AG10803 (cell line): ENCODE results near the gene FBXL22.

Source experiments
- DNase-seq: peaks from one replicate; pipeline ENCODE4 v3.0.0; 2010; ENCODE audit warnings: low read depth
- H3K4me3 ChIP-seq: 2 replicates; pipeline ENCODE4 v1.5.1; 2011; ENCODE audit warnings: mild to moderate bottlenecking, low read length, control low read depth
- CTCF ChIP-seq: conservative IDR thresholded peaks from 2 replicates; pipeline ENCODE4 v1.5.1; 2011; ENCODE audit warnings: mild to moderate bottlenecking, low read length, control low read depth, inconsistent platforms

The FBXL22 gene

GRCh38 chr15:63636518-63637061 lies 39.4 kb downstream of the FBXL22 start:
- no peak overlapping the region for H3K4me3 ChIP-seq
- DNase-seq: no peak
- no peak for TF ChIP-seq CTCF

DNA sequence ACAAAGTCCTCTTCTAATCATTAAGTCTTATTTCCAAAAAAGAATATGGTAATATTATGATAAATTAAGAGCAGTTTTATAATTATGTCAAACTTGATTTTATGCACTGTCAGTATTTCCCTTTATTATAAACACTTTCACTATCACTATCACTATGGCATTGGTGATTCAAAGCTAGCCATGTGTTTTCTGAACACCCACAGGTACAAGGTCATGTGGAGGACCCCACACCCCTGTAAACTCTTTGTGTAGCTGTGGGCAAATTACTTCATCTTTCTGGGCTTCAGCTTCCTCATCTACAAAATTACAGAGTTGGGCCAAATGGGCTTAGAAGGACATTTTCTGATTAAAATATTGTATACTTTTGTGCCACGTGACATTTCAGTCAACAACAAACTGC lies 41.7 kb downstream of the FBXL22 start:
- no peak overlapping the region for H3K4me3 ChIP-seq
- TF ChIP-seq CTCF: no peak
- no peak for DNase-seq

DNA sequence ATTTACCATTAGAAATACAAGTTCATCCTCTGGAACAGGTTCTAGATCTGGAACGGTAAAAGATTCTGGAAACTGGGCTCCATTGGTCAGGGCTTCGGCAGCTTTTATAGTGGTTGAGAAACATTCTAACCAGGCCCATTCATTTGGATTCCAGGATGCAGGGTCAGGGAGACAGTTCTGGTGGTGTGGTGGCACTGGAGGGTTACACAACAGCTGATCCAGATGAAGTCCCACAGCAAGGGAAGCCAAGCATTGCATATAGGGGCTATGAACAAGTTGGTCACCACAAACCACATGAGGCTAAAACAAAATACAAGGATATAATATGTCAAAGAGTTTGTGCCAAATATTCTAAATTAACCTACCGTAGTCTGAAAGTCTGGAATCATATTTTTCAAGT lies 43.0 kb downstream of the FBXL22 start:
- peak; percentile 3 for DNase-seq
- TF ChIP-seq CTCF: no peak
- no peak overlapping the region for H3K4me3 ChIP-seq
